IPS-18a (cell line): Measurements from ENCODE around the gene FNDC3A.

Experiments
- H3K27ac ChIP-seq: one replicate; pipeline ENCODE4 v1.5.1; 2013; ENCODE audit warnings: low read length
- H3K27me3 ChIP-seq: one replicate; pipeline ENCODE4 v1.6.1; 2013; ENCODE audit warnings: mild to moderate bottlenecking, low read length; ENCODE audit not compliant: control insufficient read depth, insufficient read depth
- H3K36me3 ChIP-seq: one replicate; pipeline ENCODE4 v1.6.1; 2013; ENCODE audit warnings: low read depth, low read length; ENCODE audit not compliant: control insufficient read depth
- H3K4me1 ChIP-seq: one replicate; pipeline ENCODE4 v1.6.1; 2013; ENCODE audit warnings: low read depth, low read length; ENCODE audit not compliant: control insufficient read depth
- H3K4me3 ChIP-seq: one replicate; pipeline ENCODE4 v1.5.1; 2013; ENCODE audit warnings: low read length
- H3K9ac ChIP-seq: one replicate; pipeline ENCODE4 v1.6.1; 2013; ENCODE audit warnings: mild to moderate bottlenecking, low read length, moderate library complexity
- H3K9me3 ChIP-seq: one replicate; pipeline ENCODE4 v1.6.1; 2013; ENCODE audit warnings: low read depth, low read length; ENCODE audit not compliant: control insufficient read depth

The FNDC3A gene

DNA sequence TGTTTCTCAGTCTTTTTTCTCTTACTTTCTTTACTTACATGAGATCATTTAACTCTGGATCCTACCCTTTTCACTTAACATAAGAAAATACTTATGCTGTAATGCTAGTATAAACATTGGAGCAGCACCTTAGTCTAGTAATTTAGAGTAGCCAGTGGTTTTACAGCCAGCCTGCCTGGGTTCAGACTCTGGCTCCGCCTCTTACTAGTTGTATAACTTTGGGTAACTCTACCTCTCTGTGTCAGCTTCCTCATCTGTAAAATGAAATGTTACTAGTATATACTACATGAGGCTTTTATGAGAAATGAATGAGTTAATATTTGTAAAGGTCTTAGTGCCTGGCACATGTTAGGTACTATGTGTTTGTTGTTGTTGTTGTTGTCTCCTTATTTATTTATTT, 277.6 kb downstream of the FNDC3A start:
- no peaks in the 10 kb centered on the region for H3K9me3 ChIP-seq
- peaks cover 3% of the 10 kb centered on the region for H3K4me1 ChIP-seq
- no peak overlapping the region for H3K9ac ChIP-seq
- no peaks in the 10 kb centered on the region for H3K27me3 ChIP-seq
- H3K27ac ChIP-seq, result no peak overlapping the region
- H3K36me3 ChIP-seq, result peaks cover 3% of the 10 kb centered on the region
- H3K4me3 ChIP-seq, result no peak overlapping the region

DNA sequence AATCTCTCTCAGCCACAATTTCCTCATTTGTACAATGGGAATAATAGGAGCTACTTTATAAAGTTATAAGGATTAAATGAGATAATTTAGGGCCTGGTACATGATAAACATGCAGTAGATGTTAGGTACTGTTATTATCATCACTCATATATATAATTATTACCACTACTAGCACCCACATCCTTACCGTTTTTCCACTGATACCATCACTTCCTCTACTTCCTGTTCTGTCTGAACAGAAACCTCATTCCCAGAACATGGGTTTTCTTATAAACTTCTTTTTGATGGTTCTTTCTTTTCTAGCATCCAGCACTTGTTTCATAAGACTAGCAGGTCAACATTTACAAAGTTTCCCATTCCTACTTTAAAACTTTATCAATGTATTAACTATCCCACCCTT, 278.3 kb downstream of the FNDC3A start:
- H3K9me3 ChIP-seq, result no peaks in the 10 kb centered on the region
- no peaks in the 10 kb centered on the region for H3K27me3 ChIP-seq
- H3K27ac ChIP-seq, result no peak overlapping the region
- no peaks in the 10 kb centered on the region for H3K4me1 ChIP-seq
- no peak overlapping the region for H3K9ac ChIP-seq
- no peak overlapping the region for H3K4me3 ChIP-seq
- H3K36me3 ChIP-seq, result peaks cover 3% of the 10 kb centered on the region

DNA sequence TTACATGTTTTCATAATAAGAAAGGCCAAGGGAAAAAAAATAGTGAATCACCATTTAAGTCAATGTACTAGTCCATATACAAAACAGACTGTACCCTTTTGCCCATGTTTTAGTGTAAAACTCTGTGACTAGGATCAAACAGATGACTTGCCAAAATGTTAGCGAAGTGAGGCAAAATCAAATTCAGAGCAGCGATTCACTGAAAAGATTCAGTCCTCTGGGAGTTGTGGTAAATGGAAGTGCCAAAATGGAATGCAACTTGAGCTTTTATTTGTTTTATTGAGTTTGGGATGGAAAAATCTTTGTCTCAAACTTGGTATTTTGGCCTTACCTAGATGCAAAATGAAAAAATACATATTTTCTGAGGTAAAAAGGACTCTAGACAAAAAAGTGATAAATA, 281.1 kb downstream of the FNDC3A start:
- Histone ChIP-seq H3K9ac (no peak overlapping the region), H3K4me1 (no peaks in the 10 kb centered on the region), H3K27ac (no peak overlapping the region), H3K36me3 (peaks cover 3% of the 10 kb centered on the region), H3K27me3 (no peaks in the 10 kb centered on the region), H3K4me3 (no peak overlapping the region), H3K9me3 (no peaks in the 10 kb centered on the region)

DNA sequence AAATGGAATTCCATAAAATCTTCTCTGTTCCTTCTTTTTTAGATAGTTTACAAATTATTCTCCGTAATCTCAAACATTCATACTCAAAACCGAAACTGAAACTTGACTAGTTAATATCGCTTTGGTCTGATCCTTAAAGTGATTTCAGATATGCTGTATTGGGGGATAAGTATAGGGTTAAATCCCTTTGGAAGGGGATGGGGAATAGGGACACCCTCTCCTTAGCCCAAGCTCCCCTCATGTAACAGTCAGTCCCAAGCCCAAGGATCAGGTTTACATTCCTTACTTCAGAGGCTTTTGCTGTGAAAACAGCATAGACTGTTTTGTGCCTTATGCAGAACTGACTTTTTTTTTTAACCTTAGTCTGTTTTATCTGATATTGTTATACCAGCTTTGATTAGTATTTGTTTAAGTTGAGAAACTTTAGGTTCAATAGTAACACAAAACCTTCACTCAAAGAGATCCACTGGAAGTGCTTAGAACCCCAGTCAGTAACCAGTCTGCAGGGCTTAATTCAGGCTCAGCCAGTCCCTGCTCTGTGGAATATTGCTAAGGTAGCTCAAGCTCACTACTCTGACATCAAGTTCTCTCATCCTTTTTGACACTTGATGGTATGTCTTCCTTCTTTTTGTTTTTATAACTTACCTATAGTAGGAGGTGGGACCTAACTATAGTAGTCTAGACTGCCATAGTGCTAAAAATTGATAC, 282.5 kb downstream of the FNDC3A start:
- H3K27ac ChIP-seq, result no peak overlapping the region
- no peak overlapping the region for H3K9ac ChIP-seq
- H3K4me3 ChIP-seq, result no peak overlapping the region
- peaks cover 3% of the 10 kb centered on the region for H3K36me3 ChIP-seq
- no peaks in the 10 kb centered on the region for H3K9me3 ChIP-seq
- peaks cover 2% of the 10 kb centered on the region for H3K4me1 ChIP-seq
- H3K27me3 ChIP-seq, result no peaks in the 10 kb centered on the region
